ENCODE results near the gene PRDM16. TPM values are rescaled to one million over a fixed set of nuclear protein-coding genes. Genes with fewer than 3 reads are reported as not detected.

Gene PRDM16
- total and polyA plus RNA-seq, 2 of the 13 experiments (the other 11 are each of a cell fraction or from before 2014, with no cell fraction given), result 0.15 to 0.81 TPM

DNA sequence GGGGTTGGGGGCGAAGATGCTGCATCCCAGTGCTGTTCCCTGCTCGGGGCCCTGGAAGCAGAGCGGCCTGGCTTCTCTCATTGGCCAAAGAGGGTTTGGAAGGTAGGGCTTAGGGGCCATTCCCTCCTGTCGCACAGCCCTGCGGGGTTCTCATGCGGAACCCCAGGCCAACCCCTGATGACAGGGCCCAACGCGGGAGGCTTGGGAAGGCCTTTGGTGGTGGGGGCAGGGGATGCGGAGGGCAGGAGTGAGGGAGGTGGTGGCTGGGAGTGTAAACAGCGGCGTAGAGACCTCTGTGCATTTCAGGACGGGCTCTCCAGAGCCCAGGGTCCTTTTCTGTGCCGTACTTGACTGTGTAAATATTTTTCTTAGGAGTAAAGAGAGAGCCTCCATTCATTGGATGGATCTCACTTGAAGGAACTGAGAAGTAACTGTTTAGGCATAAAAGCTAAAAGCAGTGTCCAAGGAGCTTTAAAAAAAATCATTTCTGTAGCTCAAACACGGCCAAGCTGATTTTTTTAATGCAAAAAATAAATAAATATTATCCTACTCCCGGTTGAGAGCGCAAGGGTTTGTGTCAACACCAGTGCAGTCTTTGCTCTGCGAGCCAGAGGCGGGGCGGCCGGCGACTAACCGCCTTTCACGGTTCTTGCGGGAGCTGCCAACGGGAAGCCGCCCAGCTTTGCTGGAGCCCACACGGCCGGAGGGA, 169.1 kb downstream of the PRDM16 start (continued):
- TF ChIP-seq, protein P1, sequence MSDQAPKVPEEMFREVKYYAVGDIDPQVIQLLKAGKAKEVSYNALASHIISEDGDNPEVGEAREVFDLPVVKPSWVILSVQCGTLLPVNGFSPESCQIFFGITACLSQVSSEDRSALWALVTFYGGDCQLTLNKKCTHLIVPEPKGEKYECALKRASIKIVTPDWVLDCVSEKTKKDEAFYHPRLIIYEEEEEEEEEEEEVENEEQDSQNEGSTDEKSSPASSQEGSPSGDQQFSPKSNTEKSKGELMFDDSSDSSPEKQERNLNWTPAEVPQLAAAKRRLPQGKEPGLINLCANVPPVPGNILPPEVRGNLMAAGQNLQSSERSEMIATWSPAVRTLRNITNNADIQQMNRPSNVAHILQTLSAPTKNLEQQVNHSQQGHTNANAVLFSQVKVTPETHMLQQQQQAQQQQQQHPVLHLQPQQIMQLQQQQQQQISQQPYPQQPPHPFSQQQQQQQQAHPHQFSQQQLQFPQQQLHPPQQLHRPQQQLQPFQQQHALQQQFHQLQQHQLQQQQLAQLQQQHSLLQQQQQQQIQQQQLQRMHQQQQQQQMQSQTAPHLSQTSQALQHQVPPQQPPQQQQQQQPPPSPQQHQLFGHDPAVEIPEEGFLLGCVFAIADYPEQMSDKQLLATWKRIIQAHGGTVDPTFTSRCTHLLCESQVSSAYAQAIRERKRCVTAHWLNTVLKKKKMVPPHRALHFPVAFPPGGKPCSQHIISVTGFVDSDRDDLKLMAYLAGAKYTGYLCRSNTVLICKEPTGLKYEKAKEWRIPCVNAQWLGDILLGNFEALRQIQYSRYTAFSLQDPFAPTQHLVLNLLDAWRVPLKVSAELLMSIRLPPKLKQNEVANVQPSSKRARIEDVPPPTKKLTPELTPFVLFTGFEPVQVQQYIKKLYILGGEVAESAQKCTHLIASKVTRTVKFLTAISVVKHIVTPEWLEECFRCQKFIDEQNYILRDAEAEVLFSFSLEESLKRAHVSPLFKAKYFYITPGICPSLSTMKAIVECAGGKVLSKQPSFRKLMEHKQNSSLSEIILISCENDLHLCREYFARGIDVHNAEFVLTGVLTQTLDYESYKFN (CRISPR knock-in tag; conservative IDR thresholded peaks at IDR 0.05), result peak; percentile 83
- peak; percentile 55; the same call in 1 of the 2 replicates for TF ChIP-seq ZNF30 (CRISPR knock-in tag; IDR thresholded peaks at IDR 0.05)
- TF ChIP-seq, protein P2, sequence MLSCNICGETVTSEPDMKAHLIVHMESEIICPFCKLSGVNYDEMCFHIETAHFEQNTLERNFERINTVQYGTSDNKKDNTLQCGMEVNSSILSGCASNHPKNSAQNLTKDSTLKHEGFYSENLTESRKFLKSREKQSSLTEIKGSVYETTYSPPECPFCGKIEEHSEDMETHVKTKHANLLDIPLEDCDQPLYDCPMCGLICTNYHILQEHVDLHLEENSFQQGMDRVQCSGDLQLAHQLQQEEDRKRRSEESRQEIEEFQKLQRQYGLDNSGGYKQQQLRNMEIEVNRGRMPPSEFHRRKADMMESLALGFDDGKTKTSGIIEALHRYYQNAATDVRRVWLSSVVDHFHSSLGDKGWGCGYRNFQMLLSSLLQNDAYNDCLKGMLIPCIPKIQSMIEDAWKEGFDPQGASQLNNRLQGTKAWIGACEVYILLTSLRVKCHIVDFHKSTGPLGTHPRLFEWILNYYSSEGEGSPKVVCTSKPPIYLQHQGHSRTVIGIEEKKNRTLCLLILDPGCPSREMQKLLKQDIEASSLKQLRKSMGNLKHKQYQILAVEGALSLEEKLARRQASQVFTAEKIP (CRISPR knock-in tag; IDR thresholded peaks at IDR 0.05; ENCODE audit: borderline replicate concordance), result no peak
- TF ChIP-seq ZNF674 (CRISPR knock-in tag; IDR thresholded peaks at IDR 0.05; ENCODE audit: low read depth), result no peak
- TF ChIP-seq ELF4 (CRISPR knock-in tag; IDR thresholded peaks at IDR 0.05; ENCODE audit: borderline replicate concordance), result no peak
- TF ChIP-seq, protein P3, sequence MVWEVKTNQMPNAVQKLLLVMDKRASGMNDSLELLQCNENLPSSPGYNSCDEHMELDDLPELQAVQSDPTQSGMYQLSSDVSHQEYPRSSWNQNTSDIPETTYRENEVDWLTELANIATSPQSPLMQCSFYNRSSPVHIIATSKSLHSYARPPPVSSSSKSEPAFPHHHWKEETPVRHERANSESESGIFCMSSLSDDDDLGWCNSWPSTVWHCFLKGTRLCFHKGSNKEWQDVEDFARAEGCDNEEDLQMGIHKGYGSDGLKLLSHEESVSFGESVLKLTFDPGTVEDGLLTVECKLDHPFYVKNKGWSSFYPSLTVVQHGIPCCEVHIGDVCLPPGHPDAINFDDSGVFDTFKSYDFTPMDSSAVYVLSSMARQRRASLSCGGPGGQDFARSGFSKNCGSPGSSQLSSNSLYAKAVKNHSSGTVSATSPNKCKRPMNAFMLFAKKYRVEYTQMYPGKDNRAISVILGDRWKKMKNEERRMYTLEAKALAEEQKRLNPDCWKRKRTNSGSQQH (CRISPR knock-in tag; IDR thresholded peaks at IDR 0.05; ENCODE audit: low read depth), result no peak
- TF ChIP-seq, protein P4, sequence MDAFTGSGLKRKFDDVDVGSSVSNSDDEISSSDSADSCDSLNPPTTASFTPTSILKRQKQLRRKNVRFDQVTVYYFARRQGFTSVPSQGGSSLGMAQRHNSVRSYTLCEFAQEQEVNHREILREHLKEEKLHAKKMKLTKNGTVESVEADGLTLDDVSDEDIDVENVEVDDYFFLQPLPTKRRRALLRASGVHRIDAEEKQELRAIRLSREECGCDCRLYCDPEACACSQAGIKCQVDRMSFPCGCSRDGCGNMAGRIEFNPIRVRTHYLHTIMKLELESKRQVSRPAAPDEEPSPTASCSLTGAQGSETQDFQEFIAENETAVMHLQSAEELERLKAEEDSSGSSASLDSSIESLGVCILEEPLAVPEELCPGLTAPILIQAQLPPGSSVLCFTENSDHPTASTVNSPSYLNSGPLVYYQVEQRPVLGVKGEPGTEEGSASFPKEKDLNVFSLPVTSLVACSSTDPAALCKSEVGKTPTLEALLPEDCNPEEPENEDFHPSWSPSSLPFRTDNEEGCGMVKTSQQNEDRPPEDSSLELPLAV (CRISPR knock-in tag; conservative IDR thresholded peaks at IDR 0.05; ENCODE audit: low read depth), result no peak
- no peak for TF ChIP-seq ZNF33A (CRISPR knock-in tag; IDR thresholded peaks at IDR 0.05; ENCODE audit: borderline replicate concordance)
- TF ChIP-seq MED13 (CRISPR knock-in tag; IDR thresholded peaks at IDR 0.05), result no peak
- TF ChIP-seq ZNF616 (CRISPR knock-in tag; IDR thresholded peaks at IDR 0.05; ENCODE audit: low read depth), result no peak
- no peak for TF ChIP-seq MTF2 (CRISPR knock-in tag; IDR thresholded peaks at IDR 0.05; ENCODE audit: borderline replicate concordance)
- TF ChIP-seq KDM4B (CRISPR knock-in tag; IDR thresholded peaks at IDR 0.05), result peak; percentile 27; the same call in 1 of the 2 replicates
- TF ChIP-seq ZSCAN31 (CRISPR knock-in tag; IDR thresholded peaks at IDR 0.05; ENCODE audit: low read depth), result peak; percentile 41; the same call in 1 of the 2 replicates
- TF ChIP-seq RAD51 (IDR thresholded peaks at IDR 0.05; ENCODE audit: borderline replicate concordance), result no peak
- peak; percentile 51; the same call in 1 of the 2 replicates for TF ChIP-seq ZNF556 (CRISPR knock-in tag; IDR thresholded peaks at IDR 0.05; ENCODE audit: borderline replicate concordance)
- TF ChIP-seq, protein P5, sequence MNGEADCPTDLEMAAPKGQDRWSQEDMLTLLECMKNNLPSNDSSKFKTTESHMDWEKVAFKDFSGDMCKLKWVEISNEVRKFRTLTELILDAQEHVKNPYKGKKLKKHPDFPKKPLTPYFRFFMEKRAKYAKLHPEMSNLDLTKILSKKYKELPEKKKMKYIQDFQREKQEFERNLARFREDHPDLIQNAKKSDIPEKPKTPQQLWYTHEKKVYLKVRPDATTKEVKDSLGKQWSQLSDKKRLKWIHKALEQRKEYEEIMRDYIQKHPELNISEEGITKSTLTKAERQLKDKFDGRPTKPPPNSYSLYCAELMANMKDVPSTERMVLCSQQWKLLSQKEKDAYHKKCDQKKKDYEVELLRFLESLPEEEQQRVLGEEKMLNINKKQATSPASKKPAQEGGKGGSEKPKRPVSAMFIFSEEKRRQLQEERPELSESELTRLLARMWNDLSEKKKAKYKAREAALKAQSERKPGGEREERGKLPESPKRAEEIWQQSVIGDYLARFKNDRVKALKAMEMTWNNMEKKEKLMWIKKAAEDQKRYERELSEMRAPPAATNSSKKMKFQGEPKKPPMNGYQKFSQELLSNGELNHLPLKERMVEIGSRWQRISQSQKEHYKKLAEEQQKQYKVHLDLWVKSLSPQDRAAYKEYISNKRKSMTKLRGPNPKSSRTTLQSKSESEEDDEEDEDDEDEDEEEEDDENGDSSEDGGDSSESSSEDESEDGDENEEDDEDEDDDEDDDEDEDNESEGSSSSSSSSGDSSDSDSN (CRISPR knock-in tag; IDR thresholded peaks at IDR 0.05), result peak; percentile 65
- TF ChIP-seq ZNF598 (CRISPR knock-in tag; IDR thresholded peaks at IDR 0.05; ENCODE audit: borderline replicate concordance), result no peak
- no peak for TF ChIP-seq EEA1 (CRISPR knock-in tag; IDR thresholded peaks at IDR 0.05; ENCODE audit: borderline replicate concordance)
